GM21786 (cell line): ENCODE measurements around the gene FAM131A.

Experiments
- ATAC-seq: cut with Tn5 transposase; IDR thresholded peaks from one replicate; pipeline ENCODE4 v1.9.1; 2021; ENCODE audit not compliant: unreplicated experiment

Gene FAM131A

GRCh38 chr3:184389384-184389783, 52.0 kb downstream of the FAM131A start:
- ATAC-seq, result no peak

GRCh38 chr3:184389935-184390528, 52.6 kb downstream of the FAM131A start:
- no peak for ATAC-seq

DNA sequence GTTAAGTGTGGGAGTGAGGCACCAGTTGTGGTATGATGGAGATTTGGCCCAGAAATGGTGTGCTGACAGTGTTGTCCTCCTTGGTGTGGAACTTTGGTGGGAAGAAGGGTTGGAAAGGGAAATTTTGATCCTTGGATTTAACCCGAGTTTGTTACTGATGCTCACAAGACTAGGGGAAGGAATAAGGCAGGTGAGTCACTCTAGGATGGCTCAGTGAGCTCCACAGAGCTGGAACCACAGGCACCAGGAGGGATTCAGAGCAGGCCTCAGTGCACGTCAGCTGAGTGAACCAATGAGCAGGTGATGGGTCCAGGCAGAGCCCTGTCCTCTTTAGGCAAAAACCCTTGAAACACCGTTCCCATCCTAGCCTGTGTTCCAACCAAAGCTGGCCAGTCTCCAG, 53.9 kb downstream of the FAM131A start:
- ATAC-seq, result no peak

DNA sequence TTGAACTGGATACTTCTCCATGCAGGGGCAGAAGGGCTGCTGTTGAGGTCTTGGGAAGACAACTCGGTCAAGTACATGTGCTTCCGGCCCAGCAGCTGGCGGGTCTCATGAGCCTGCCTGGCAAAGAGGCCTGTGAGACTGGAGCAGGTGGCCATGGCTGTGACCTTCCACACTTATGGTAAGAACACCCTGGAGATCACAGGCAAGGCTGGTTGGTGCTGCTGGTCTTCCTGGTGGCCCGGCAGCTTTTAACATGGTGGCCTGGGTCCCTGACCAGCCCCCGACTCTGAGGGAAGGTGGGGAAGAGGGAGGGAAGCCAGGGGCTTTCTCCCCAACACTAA, 57.9 kb downstream of the FAM131A start:
- ATAC-seq, result no peak
